ENCODE results near the gene LGI2. TPM values are rescaled to one million over a fixed set of nuclear protein-coding genes. Genes with fewer than 3 reads are reported as not detected.

The LGI2 gene
- total and polyA plus RNA-seq, 9 of the 15 experiments (the other 6 are each of a cell fraction or from before 2014, with no cell fraction given) = 0.03 to 0.07 TPM; not detected in 7

DNA sequence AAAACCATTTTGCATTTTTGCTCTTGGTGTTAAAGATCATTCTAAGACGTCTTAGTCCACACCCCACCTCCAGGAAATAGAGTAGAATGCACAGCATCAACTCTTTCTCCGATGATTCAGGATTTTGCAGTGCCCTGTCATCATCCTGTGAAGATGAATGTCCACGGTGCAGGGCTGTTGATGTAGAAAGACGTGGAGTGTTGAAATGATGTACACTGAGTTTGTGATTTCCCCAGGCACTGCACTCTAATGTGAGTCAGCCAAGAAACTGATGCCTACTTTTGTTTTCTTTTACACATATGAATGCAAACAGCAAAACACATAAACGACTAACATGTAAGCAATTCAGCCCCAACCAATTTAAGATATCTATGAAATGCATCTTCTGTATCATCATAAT, 10.5 kb downstream of the LGI2 start:
- CTCF ChIA-PET (ENCODE audit: low intra/inter-chr PET ratio) = no interaction called here
- H3K27me3 ChIP-seq (ENCODE audit: control insufficient read depth in 2 of 2, insufficient read depth in 2 of 2, low read length in 2 of 2) = peaks cover 11 to 20% of the 10 kb centered on the region in 2 experiments
- no peak overlapping the region for H3K4me2 ChIP-seq (ENCODE audit: insufficient read depth, low read length)
- in situ Hi-C loops (cut with MboI) (no loop called here), intact Hi-C loops (cut with micrococcal nuclease) (no loop called here)
- no peak overlapping the region for H3K27ac ChIP-seq (ENCODE audit: extremely low read depth, low read depth, low read length)
- H3K9me1 ChIP-seq (ENCODE audit: control insufficient read depth, insufficient read depth, low read length) = no peaks in the 10 kb centered on the region
- H4K20me1 ChIP-seq (replicated peaks; ENCODE audit: control insufficient read depth, insufficient read depth, low read length) = 0 out of 2 replicates have a peak, but pooled peaks cover 3% of the 10 kb centered on the region
- no TSS peak for BruUV-seq (replicated peaks)
- DNase-seq (ENCODE audit: extremely low read depth in 1 of 4, low spot score in 3 of 4) (no peak), ATAC-seq (peak; percentile 40; the same call in 1 of the 3 replicates), FAIRE-seq (no peak)
- no peaks in the 10 kb centered on the region for H3K4me1 ChIP-seq (replicated peaks in 1 of 2; ENCODE audit: control insufficient read depth in 2 of 2, insufficient read depth in 2 of 2, low read length in 2 of 2)
- H3K9ac ChIP-seq (ENCODE audit: insufficient read depth in 1 of 2, low read depth in 2 of 2, low read length in 2 of 2) = no peak overlapping the region
- WGBS (ENCODE audit: insufficient coverage, low coverage, missing lambda C conversion rate) = 0% methylated on average over 5 of the region's 5 CpGs
- no peaks in the 10 kb centered on the region for H3K36me3 ChIP-seq (ENCODE audit: control insufficient read depth, insufficient read depth, low read length)
- TF ChIP-seq, protein P1, sequence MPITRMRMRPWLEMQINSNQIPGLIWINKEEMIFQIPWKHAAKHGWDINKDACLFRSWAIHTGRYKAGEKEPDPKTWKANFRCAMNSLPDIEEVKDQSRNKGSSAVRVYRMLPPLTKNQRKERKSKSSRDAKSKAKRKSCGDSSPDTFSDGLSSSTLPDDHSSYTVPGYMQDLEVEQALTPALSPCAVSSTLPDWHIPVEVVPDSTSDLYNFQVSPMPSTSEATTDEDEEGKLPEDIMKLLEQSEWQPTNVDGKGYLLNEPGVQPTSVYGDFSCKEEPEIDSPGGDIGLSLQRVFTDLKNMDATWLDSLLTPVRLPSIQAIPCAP (CRISPR knock-in tag; IDR thresholded peaks at IDR 0.05; ENCODE audit: borderline replicate concordance) = no peak
- TF ChIP-seq SREBF1 (IDR thresholded peaks at IDR 0.05; ENCODE audit: borderline replicate concordance, low read depth, low read length) (no peak), TEAD4 (IDR thresholded peaks at IDR 0.05; ENCODE audit: low read length) (no peak), TEAD4 (CRISPR knock-in tag; IDR thresholded peaks at IDR 0.05; ENCODE audit: borderline replicate concordance) (no peak), SAFB2 (IDR thresholded peaks at IDR 0.05; ENCODE audit: borderline replicate concordance, low read depth, low read length, severe bottlenecking) (no peak), ZNF232 (CRISPR knock-in tag; IDR thresholded peaks at IDR 0.05) (no peak), GABPB1 (CRISPR knock-in tag; IDR thresholded peaks at IDR 0.05) (no peak)
- TF ChIP-seq, protein P2, sequence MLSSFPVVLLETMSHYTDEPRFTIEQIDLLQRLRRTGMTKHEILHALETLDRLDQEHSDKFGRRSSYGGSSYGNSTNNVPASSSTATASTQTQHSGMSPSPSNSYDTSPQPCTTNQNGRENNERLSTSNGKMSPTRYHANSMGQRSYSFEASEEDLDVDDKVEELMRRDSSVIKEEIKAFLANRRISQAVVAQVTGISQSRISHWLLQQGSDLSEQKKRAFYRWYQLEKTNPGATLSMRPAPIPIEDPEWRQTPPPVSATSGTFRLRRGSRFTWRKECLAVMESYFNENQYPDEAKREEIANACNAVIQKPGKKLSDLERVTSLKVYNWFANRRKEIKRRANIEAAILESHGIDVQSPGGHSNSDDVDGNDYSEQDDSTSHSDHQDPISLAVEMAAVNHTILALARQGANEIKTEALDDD (IDR thresholded peaks at IDR 0.05) = no peak
- no peaks in the 10 kb centered on the region for H3K9me3 ChIP-seq (replicated peaks; ENCODE audit: control insufficient read depth, insufficient read depth, low read depth, low read length)
- H3K79me2 ChIP-seq (ENCODE audit: control insufficient read depth, insufficient read depth, low read length) = no peaks in the 10 kb centered on the region
- no peak overlapping the region for H2AFZ ChIP-seq (ENCODE audit: low read depth, low read length)
- POLR2A ChIA-PET = no interaction called here
- H3K4me3 ChIP-seq = no peak overlapping the region
